NOMO-1 treated with dmso at 0.1 percent for 144 hours (cell line): ENCODE results near the gene ZC3H7A.
"Not testable (repeated sequence)": the region's sequence is repeated elsewhere in the genome, so short reads cannot be mapped to it uniquely, and the experiment has no call there.

Experiments used
- DNase-seq: peaks from one replicate; lab custom pipeline; 2025; ENCODE audit not compliant: unreplicated experiment; lab: John Stamatoyannopoulos, UW

ZC3H7A gene, protein sequence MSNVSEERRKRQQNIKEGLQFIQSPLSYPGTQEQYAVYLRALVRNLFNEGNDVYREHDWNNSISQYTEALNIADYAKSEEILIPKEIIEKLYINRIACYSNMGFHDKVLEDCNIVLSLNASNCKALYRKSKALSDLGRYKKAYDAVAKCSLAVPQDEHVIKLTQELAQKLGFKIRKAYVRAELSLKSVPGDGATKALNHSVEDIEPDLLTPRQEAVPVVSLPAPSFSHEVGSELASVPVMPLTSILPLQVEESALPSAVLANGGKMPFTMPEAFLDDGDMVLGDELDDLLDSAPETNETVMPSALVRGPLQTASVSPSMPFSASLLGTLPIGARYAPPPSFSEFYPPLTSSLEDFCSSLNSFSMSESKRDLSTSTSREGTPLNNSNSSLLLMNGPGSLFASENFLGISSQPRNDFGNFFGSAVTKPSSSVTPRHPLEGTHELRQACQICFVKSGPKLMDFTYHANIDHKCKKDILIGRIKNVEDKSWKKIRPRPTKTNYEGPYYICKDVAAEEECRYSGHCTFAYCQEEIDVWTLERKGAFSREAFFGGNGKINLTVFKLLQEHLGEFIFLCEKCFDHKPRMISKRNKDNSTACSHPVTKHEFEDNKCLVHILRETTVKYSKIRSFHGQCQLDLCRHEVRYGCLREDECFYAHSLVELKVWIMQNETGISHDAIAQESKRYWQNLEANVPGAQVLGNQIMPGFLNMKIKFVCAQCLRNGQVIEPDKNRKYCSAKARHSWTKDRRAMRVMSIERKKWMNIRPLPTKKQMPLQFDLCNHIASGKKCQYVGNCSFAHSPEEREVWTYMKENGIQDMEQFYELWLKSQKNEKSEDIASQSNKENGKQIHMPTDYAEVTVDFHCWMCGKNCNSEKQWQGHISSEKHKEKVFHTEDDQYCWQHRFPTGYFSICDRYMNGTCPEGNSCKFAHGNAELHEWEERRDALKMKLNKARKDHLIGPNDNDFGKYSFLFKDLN

DNA sequence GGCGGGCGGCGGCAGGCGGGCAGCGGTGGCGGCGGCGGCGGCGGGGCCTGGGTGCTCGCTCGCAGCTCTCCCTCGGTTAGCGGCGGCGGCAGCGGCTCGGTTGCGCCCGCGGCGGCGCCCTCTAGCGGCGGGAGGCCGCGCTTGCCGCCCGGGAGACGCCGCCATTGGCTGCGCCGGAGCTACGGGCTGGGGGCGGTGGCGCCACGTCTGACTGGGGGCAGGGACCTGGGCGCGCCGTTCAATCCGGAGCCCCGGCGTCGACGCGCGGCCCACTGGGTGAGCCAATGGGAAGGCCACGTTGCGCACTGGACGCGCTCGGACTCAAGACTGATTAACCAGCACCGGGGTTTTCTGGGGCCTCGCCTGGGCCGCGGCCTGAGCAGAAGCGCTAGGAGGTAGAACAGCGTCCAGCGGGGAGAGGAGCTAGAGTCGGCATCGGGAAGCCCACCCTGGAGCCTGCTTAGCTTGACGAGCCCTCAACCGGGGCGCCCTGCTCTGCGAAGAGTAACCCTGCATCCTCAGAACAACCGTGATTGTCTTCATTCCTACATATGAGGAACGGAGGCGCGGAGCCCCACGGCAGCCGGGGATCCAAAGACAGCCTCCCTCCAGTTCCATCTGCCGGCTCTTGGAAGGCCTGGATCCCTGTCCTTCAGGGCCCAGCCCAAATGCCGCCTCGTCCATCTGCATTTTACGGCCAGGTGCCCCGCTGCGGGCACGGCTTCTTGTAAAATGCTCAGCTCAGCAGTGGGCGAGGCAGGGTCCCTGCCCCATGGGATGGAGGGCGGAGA, at the start of gene ZC3H7A:
Gene ZC3H7A, minus strand, starts transcription at position 93 of the 791 bp plus-strand sequence. CDS start 14,904 bp downstream, outside the sequence.
- peak; percentile 93 for DNase-seq

DNA sequence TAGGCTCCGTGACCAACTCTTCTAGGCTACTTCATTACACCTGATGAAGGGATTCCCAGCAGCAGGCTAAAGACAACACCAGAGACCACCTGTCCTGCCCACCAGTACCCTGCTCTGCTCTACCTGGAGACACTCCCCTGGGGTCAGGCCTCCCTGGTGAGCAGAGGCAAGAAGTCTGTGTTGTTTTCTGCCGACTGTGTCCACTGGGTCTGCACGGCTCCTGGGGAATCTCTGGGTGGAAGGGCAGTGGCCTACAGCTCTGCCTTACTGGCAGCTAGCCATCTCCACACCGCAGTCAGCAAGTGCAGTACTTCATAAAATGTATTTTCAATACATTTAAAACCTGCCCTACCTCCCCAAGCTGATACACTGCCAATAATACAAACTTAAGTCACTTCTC, 47.4 kb upstream of the ZC3H7A start:
- DNase-seq: no peak

DNA sequence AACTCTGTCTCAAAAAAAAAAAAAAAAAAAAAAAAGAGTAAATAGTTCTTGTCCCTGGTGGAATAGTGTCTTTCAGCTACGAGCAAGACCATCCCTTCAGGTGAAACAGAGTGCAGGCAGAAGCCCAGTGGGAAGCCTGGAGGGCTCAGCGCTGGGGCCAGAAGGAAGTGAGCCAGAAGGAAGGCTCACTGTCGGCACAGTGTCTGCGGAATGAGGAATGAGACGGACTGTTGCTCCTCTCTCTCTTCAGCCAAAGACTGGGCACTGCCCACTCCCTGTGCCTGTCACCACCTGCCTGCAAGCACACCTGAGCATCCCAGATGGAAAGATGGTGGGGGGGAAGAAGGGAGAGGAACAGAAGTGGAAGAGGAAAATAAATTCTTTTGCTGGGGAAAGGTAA, 46.8 kb upstream of the ZC3H7A start:
- DNase-seq: no peak

DNA sequence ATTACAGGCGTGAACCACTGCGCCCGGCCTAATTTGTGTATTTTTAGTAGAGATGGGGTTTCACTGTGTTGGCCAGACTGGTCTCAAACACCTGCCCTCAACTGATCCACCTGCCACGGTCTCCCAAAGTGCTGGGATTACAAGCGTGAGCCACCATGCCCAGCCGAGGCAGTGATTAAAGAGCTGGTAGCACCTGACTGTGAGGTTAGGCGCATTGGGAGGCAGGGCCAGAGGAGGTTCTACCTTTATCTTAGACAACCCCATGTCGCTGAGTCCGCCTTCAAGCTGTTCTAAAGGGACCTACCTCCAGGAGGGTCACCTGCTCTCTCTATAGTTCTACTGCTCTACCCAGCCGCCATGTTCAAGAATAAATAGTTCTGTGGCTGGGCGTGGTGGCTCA, 46.1 kb upstream of the ZC3H7A start:
- no peak for DNase-seq

DNA sequence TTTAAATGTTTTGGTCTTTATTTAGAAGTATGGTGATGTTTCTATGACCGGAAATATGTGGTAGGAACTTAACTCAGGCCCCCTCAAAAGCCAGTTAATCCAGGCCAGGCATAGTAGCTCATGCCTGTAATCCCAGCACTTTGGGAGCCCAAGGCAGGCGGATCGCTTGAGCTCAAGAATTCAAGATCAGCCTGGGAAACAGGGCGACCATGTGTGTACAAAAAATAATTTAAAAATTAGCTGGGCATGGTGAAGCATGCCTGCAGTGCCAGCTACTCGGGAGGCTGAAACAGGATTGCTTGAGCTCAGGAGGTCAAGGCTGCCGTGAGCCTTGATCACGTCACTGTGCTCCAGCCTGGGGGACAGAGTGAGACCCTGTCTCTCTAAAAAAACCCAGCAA, 44.0 kb upstream of the ZC3H7A start:
- DNase-seq: no peak

DNA sequence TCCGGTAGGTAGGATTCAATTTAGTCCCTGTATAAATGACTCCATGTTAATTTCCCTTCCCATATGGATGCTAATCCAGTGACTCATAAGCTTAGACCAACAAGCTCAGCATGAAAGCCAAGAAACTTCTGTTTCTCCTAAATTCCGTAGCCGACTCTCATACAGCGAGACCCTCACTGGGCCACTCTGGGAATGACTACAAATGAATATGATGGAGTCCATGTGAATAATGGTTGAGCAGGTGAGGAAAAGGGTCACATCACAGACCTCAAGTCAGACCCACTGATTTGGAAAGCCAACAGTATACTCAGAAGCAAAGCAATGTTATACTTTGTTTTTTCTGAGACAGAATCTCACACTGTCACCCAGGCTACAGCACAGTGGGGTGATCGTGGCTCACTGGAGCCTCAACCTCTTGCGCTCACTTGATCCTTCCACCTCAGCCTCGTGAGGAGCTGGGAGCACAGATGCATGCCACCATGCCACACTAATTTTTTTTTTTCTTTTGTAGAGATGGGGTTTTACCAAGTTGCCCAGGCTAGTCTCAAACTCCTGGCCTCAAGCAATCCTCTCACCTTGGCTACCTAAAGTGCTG, 39.7 kb upstream of the ZC3H7A start:
- no peak for DNase-seq

DNA sequence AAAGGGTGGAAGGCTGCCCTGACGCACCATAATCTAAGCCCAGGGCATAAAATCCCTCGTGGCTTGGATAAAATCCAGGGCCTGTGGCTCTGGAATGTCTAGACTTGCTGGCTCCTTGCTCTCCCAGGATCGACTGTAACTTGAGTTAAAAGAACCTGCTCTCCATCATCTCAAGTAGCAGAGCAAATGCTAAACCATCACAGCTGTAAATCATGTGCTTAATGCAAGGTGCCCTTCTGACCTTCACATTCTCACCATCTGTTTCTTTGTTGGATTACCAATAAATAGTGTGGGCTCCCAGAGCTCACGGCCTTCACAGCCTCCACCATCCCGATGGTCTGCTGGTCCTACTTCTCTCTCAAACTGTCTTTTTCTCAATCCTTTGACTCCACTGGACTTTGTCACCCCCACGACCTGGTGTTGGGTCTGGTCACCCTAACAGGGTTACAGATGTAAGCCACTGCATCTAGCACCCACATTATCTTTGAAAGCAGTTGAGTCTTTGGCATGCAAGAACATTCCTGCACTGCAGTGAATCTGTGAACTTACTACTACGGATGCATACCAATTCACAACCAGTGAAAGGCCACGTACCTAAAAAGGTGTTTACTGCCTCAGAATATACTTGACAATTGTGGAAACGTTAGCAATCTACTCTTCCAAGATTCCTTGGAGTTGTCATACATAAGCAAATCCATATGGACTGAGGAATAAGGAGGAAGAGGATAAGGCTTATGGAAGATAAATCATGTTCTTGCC, 39.0 kb upstream of the ZC3H7A start:
- no peak for DNase-seq

DNA sequence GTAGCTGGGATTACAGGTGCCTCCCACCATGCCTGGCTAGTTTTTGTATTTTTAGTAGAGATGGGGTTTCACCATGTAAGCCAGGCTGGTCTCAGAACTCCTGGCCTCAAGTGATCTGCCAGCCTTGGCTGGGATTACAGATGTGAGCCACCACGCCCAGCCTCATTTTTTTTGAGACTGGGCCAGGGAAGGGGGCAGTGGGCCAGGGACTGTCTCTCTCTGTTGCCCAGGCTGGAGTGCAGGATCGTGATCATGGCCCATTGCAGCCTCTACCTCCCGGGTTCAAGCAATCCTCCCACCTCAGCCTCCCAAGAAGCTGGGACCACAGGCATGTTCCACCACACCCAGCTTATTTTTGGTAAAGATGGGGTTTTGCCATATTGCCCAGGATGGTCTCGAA, 38.3 kb upstream of the ZC3H7A start:
- DNase-seq: no peak

DNA sequence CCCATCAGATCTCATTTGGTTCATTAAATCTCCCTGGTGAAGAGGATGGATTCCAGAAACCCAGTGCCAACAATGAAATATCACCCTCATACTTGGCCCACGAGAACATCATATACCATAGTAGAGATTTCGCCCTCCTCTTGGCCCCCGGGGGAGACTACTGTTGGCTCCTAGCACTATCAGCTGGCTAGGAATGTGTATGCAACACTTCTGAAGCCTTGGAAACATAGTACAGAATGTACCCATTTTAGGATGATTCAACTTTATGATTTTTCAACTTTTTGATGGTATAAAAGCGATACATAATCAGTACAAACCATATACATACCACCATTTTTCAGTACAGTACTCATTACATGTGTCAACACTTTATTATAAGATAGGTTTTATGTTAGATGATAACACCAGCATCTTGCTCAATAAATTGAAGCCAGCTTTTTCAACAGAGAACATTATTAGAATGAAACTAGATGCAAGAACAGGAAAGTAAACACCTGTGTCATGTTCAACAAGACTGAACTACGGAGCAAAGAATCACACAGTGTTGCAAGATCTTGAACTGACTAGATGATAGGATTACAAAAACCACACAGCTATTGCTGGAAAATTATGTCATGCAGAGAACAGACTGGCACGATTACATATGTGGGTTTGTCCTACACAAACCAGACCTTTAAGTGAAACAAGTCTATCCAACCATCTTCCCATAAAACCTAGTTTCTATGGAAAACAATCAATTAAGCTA, 37.1 kb upstream of the ZC3H7A start:
- peak; percentile 29 for DNase-seq

DNA sequence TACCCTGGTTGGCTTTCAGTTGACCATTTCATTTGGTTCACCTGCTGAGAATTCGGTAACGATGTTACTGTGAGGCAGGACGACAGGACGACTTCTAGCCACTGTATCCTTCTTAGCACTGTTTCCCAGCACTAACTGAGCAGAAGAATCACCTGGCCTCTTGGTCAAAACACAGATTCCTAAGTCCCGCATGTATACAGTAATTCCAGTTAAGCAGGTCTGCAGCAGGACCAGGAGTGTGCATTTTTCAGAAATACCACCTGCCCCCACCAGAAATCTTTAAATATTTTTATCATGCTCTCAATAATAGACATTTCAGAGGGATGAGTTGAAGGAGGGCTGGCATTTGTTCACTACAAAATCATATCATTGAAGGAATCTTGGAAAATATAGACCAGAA, 31.6 kb upstream of the ZC3H7A start:
- no peak for DNase-seq

DNA sequence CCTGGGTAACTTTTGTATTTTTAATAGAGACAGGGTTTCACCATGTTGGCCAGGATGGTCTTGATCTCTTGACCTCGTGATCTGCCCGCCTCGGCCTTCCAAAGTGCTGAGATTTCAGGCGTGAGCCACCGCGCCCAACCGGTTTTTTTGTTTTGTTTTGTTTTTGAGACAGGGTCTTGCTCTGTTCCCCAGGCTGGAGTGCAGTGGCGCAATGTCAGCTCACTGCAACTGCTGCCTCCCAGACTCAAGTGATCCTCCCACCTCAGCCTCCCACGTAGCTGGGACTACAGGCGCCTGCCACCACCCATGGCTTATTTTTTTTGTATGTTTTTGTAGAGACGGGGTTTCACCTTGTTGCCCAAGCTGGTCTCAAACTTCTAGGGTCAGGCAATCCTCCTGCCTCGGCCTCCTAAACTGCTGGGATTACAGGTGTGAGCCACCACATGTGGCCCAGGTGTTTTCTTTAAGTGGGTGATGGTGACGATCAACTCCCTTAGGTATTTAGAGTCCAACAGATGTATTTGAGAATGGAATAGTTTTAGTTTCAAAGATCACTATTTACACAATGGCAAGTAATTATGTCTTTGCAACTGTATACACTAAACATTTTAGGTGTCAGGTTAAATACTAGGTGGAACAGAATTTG, 28.6 kb upstream of the ZC3H7A start:
- DNase-seq: not testable (repeated sequence)

DNA sequence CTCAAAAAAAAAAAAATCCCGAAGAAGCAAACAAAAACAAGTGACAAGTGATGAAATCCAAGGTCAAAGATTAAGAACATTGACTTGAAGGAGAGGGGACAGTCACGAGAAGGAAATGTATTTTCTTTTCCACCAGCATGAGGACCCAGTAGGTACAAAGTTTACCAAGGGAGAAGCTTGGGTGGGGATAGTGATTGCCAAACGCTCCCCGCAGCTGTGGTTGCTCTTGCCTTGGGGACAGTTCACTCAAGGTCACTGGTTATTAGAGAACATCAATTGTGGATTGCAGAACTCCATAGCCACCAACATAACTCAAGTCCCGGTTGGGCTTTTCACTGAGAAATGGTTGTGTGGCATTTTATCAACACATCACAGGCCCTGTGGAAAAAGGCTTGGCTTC, 27.3 kb upstream of the ZC3H7A start:
- peak; percentile 82 for DNase-seq

DNA sequence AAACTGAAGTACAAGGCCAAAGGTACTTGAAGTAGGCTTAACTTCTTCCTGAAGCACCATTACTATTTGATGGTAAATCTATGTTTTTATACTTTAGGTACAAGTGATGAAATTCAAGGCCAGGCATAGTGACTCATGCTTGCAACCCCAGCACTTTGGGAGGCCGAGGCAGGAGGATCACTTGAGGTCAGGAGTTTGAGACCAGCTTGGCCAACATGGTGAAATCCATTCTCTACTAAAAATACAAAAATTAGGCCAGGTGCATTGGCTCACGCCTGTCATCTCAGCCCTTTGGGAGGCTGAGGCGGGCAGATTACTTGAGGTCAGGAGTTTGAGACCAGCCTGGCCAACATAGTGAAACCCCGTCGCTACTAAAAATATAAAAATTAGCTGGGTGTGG, 26.6 kb upstream of the ZC3H7A start:
- not testable (repeated sequence) for DNase-seq

DNA sequence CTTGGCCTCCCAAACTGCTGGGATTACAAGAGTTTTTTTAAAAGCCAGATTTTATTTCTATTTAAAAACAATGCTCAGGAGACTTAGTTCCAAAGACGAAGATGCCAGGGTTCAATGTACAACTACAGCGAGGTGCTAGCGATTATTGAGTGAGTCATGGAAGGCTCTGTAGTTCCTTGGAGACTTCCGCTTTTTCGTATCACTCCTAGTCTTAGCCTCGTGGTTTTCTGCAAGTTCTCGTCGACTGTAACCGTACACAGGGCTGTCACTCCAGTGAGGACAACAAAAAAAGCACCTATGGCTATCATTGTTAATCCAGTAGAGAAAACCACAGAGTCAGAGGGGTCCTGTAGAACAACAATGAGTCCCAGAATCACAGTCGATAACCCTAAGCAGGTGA, 22.7 kb upstream of the ZC3H7A start:
- DNase-seq: peak; percentile 91

DNA sequence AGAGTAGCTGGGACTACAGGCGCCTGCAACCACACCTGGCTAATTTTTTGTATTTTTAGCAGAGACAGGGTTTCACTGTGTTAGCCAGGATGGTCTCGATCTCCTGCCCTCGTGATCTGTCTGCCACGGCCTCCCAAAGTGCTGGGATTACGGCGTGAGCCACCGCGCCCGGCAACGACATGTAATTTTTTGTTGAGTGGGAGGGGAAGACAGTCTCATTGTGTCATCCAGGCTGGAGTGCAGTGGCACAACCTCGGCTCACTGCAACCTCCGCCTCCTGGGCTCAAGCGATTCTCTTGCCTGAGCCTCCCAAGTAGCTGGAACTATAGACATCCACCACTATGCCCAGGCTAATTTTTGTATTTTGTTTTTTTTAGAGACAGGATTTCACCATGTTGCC, 21.9 kb upstream of the ZC3H7A start:
- DNase-seq: not testable (repeated sequence)

DNA sequence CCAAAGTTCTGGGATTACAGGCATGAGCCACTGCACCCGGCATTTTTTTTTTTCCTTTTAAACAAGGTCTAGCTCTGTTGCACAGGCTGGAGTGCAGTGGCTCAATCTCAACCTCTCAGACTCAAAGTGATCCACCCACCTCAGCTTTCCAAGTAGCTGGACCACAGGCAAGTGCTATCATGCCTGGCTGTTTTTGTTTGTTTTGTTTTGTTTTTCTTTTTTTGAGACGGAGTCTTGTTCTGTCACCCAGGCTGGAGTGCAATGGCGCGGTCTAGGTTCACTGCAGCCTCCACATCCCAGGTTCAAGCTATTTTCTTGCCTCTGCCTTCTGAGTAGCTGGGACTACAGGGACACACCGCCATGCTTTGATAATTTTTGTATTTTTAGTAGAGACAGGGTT, 19.1 kb upstream of the ZC3H7A start:
- no peak for DNase-seq

DNA sequence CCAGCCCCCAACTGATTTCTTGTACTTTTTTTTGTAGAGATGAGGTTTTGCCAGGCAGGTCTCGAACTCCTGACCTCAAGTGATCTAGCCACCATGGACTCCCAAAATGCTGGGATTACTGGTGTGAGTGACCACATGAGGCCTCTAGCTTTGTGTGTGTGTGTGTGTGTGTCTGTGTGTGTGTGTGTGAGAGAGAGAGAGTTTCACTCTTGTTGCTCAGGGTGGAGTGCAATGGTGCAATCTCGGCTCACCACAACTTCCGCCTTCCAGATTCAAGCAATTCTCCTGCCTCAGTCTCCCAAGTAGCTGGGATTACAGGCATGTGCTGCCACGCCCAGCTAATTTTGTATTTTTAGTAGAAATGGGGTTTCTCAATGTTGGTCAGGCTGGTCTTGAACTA, 17.7 kb upstream of the ZC3H7A start:
- peak; percentile 51 for DNase-seq

DNA sequence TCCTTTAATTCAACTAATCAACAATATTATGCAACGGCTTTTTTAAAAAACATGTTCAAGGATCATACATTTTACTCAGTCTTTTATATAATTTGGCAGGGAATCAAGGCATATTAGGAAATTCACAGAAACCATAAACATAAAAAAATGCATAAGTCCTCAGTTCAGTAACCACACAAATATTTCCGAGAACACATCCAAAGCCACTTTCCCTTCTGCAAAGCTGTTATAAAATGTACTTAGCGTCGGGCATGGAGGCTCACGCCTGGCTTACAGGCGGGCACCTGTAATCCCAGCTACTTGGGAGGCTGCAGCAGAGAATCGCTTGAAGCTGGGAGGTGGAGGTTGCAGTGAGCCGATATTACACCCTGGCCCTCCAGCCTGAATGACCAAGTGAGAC, 9.7 kb upstream of the ZC3H7A start:
- no peak for DNase-seq

DNA sequence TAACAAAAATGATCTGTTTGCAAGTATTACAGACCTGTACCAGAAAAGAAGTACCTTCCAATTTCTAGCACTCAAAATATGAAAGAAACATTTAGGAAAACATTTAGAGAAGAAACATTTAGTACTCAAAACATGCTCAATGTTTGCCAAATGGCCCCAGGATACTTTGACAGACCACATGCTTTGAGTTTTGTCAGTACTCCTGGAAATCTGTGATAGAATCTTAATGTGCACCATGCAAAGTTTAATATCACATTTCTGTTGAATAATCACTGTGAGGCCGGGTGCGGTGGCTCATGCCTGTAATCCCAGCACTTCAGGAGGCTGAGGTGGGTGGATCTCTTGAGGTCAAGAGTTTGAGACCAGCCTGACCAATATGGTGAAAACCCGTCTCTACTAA, 8.5 kb upstream of the ZC3H7A start:
- no peak for DNase-seq
